PC-9 (cell line): ENCODE data around the gene CPNE1. TPM values are rescaled to one million over a fixed set of nuclear protein-coding genes. Genes with fewer than 3 reads are reported as not detected.
"Not testable (repeated sequence)": the region's sequence is repeated elsewhere in the genome, so short reads cannot be mapped to it uniquely, and the experiment has no call there.

ENCODE experiments used
- Bru-seq: library from RNA; stranded (reverse); fragments of 400-500 nt; gene quantifications from one replicate; lab custom pipeline; 2021; lab: Mats Ljungman, UMichigan
- BruChase-seq, 2 experiments: library from RNA; stranded (reverse); fragments of 400-500 nt; gene quantifications; one replicate each; lab custom pipeline; 2021; lab: Mats Ljungman, UMichigan
- BruUV-seq: library from RNA; stranded (reverse); fragments of 400-500 nt; replicated peaks from 2 replicates; lab custom pipeline; 2021; lab: Mats Ljungman, UMichigan
- CTCF ChIA-PET: fragments of 300-600 bp; sonication (Branson Sonifier 250); formaldehyde crosslinking; loops from one replicate; lab custom pipeline; 2022; ENCODE audit warnings: antibody characterized with exemption; lab: Charles Lee
- POLR2A ChIA-PET: fragments of 300-600 bp; sonication (Branson Sonifier 250); formaldehyde crosslinking; loops from one replicate; lab custom pipeline; 2022; ENCODE audit warnings: antibody characterized with exemption; ENCODE audit not compliant: unreplicated experiment; lab: Charles Lee
- DNase-seq, 2 experiments: peaks; one replicate each; pipeline versions ENCODE4 v3.0.0 to v3.0.0-alpha.2; 2015 to 2022; ENCODE audit warnings: mixed read lengths in 1 of 2
- H2AFZ ChIP-seq: fragments of 200-600 bp; sonication (generic); 2 replicates; pipeline ENCODE4 v1.8.1; 2017; ENCODE audit warnings: antibody characterized with exemption
- H3F3A ChIP-seq: fragments of 200-600 bp; sonication (generic); 2 replicates; pipeline ENCODE4 v1.8.1; 2017; ENCODE audit warnings: antibody characterized with exemption, mild to moderate bottlenecking, low read depth; ENCODE audit not compliant: insufficient read depth
- H3K27ac ChIP-seq: fragments of 200-600 bp; sonication (generic); 2 replicates; pipeline ENCODE4 v1.6.1; 2016; ENCODE audit warnings: mixed run types
- H3K27me3 ChIP-seq: fragments of 200-600 bp; sonication (generic); 2 replicates; pipeline ENCODE4 v1.6.1; 2016; ENCODE audit warnings: low read depth, mixed run types; ENCODE audit not compliant: insufficient read depth
- H3K36me3 ChIP-seq: fragments of 200-600 bp; sonication (generic); 2 replicates; pipeline ENCODE4 v1.6.1; 2016; ENCODE audit warnings: low read depth, mixed run types
- H3K4me1 ChIP-seq: fragments of 200-600 bp; sonication (generic); replicated peaks from 2 replicates; pipeline ENCODE4 v1.6.1; 2016; ENCODE audit warnings: mixed run types; ENCODE audit not compliant: insufficient read depth
- H3K4me2 ChIP-seq: fragments of 200-600 bp; sonication (generic); 2 replicates; pipeline ENCODE4 v1.6.1; 2017; ENCODE audit warnings: mixed run types
- H3K4me3 ChIP-seq: fragments of 200-600 bp; sonication (generic); 2 replicates; pipeline ENCODE4 v1.6.1; 2016; ENCODE audit warnings: mixed run types
- H3K79me2 ChIP-seq: fragments of 200-600 bp; sonication (generic); 2 replicates; pipeline ENCODE4 v1.6.1; 2017; ENCODE audit warnings: low read depth, mixed run types
- H3K9me2 ChIP-seq: fragments of 200-600 bp; sonication (generic); 2 replicates; pipeline ENCODE4 v1.8.1; 2017; ENCODE audit warnings: mild to moderate bottlenecking; ENCODE audit not compliant: insufficient read depth
- H3K9me3 ChIP-seq: fragments of 200-600 bp; sonication (generic); 2 replicates; pipeline ENCODE4 v1.8.1; 2016; ENCODE audit warnings: low read depth; ENCODE audit not compliant: insufficient read depth
- H4K20me1 ChIP-seq: fragments of 200-600 bp; sonication (generic); 2 replicates; pipeline ENCODE4 v1.8.1; 2017; ENCODE audit not compliant: insufficient read depth
- EZH2 ChIP-seq: fragments of 200-600 bp; sonication (generic); IDR thresholded peaks from 2 replicates; pipeline ENCODE4 v1.8.0; 2017; ENCODE audit warnings: antibody characterized with exemption, low read depth
- intact Hi-C: fragments of 100-400 bp; cut with micrococcal nuclease; formaldehyde crosslinking; loops from one replicate; pipeline ENCODE4 v1.10.0; 2022; ENCODE audit not compliant: unreplicated experiment
- long read RNA-seq: library from polyadenylated mRNA; stranded (forward); transcript quantifications from one replicate; pipeline ENCODE4 v2.0.0, GENCODE V29; 2022
- total RNA-seq: library from RNA; stranded (reverse); gene quantifications from 2 replicates; pipeline ENCODE4 v1.2.3, GENCODE V29; 2021
- TF ChIP-seq, protein P1 (sequence below): fragments of 200-600 bp; sonication (generic); conservative IDR thresholded peaks from 2 replicates; pipeline ENCODE4 v1.6.1; 2017; ENCODE audit warnings: mixed run types, antibody characterized with exemption, mild to moderate bottlenecking, moderate library complexity

Gene CPNE1
- total RNA-seq (271 and 311 TPM in 2 replicates), Bru-seq, nascent RNA (percentile 87 among the genes with signal in this experiment), BruChase-seq, experiment 1, labeled RNA remaining after a 2-hour chase (percentile 99 among the genes with signal in this experiment), BruChase-seq, experiment 2, labeled RNA remaining after a 6-hour chase (percentile 98 among the genes with signal in this experiment)
- long read RNA-seq, transcript CPNE1-203 (16 exons, 1,695 nt): minor isoform, 6 of 229 reads
- long read RNA-seq, transcript CPNE1-204 (16 exons, 1,928 nt): major isoform, 56 of 229 reads
- long read RNA-seq, partial matches to known transcripts: 21 of 229 reads
- long read RNA-seq, other reads (novel, unspliced or antisense): 142 of 229 reads

DNA sequence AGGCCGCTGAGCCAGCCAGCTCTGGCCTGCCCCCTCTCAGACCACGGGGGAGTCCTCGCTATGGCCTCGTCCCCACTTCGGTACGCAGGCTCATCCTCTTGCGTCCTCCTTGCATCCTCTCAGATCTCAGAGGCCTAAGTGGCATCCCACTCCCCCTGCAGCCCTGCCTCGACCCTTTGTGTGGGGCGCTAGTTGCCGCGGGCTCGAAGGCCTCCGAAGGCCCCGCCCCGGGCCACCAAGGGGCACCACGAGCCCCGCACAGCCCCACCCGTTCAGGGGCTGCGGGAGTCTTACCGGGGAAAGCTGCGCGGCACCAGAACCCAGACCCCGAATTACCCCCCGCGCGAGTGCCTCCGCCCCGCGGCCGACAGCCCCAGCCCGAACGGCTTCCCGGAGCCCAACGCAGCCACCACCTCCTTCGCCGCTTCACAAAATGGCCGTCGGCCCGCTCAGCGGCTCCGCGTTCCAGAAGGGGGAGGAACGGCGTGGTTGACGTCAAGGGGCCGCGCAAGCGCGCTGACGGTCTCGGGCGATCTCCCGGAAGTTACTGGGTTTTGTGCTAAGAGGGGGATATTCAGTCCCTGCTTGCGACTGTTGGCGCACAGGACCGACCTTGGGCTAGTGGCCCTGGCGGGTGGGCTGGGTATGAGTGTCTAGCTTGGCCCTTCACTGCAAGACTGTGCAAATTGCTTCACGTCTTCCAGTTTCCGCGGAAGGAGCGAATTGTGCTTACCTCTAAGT is at the start of gene CPNE1, which contains the start of gene RBM12:
CPNE1 (minus strand) TSS at position 435 of the 741 bp plus-strand sequence. CDS start 31,977 bp downstream, outside the sequence.
RBM12 (minus strand) TSS at position 435 of the 741 bp plus-strand sequence. CDS start 9,578 bp downstream, outside the sequence.
- peaks cover 37% of the 10 kb centered on the region for H3K4me1 ChIP-seq
- CTCF ChIA-PET: interaction anchor here (0.5 to 0.9 kb wide), 4 partner anchors 46 to 361 kb away, joined by 3 to 7 read pairs (median 4); no protein-coding TSS in a partner anchor
- intact Hi-C loops: loop anchor here (5.0 kb wide), 2 partner anchors 78 to 97 kb away; partner anchors contain the start of gene RBM39
- no TSS peak for BruUV-seq
- peaks cover 16% of the 10 kb centered on the region for H3F3A ChIP-seq
- POLR2A ChIA-PET: interaction anchor here (0.5 to 1.0 kb wide), 3 partner anchors 49 to 290 kb away, joined by 3 to 22 read pairs (median 3); partner anchors contain the start of genes SCAND1 and SPAG4
- H4K20me1 ChIP-seq: peaks cover 46% of the 10 kb centered on the region
- H3K9me3 ChIP-seq: no peaks in the 10 kb centered on the region
- H3K4me2 ChIP-seq: peak within 1 kb of the TSS; percentile 87
- TF ChIP-seq EZH2: no peak
- TF ChIP-seq, protein P1, sequence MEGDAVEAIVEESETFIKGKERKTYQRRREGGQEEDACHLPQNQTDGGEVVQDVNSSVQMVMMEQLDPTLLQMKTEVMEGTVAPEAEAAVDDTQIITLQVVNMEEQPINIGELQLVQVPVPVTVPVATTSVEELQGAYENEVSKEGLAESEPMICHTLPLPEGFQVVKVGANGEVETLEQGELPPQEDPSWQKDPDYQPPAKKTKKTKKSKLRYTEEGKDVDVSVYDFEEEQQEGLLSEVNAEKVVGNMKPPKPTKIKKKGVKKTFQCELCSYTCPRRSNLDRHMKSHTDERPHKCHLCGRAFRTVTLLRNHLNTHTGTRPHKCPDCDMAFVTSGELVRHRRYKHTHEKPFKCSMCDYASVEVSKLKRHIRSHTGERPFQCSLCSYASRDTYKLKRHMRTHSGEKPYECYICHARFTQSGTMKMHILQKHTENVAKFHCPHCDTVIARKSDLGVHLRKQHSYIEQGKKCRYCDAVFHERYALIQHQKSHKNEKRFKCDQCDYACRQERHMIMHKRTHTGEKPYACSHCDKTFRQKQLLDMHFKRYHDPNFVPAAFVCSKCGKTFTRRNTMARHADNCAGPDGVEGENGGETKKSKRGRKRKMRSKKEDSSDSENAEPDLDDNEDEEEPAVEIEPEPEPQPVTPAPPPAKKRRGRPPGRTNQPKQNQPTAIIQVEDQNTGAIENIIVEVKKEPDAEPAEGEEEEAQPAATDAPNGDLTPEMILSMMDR: no peak
- peak within 1 kb of the TSS; percentile 86 for H3K27ac ChIP-seq
- peak within 1 kb of the TSS; percentile 97 for H2AFZ ChIP-seq
- H3K36me3 ChIP-seq: no peaks in the 10 kb centered on the region
- DNase-seq: peak; percentile 80 to 94
- H3K4me3 ChIP-seq: peak within 1 kb of the TSS; percentile 99
- peaks cover 51% of the 10 kb centered on the region for H3K79me2 ChIP-seq
- no peaks in the 10 kb centered on the region for H3K27me3 ChIP-seq
- H3K9me2 ChIP-seq: no peaks in the 10 kb centered on the region

DNA sequence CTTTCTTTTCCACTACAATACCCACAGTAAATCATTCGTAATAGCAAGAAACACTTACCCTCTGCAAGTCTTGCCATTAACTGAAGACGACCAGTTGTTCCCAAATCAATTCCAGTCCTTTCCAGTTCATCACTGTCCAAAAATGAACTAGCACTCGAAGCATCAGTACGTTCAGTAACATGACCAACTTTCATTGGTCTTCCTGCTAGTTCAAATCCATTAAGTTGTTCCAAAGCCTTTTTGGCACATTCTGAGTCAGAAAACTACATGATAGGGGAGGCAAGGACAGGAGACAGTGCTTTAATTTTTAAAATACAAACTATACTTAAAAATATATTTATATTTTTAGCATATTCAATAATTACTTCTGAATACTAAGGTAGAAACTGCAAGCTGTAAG is 49.4 kb upstream of the CPNE1 start:
- intact Hi-C loops: no loop called here
- Histone ChIP-seq H3K79me2 (peaks cover 80% of the 10 kb centered on the region), H3K27me3 (no peaks in the 10 kb centered on the region), H4K20me1 (peaks cover 94% of the 10 kb centered on the region), H2AFZ (no peak overlapping the region), H3K9me2 (no peaks in the 10 kb centered on the region), H3K4me2 (no peak overlapping the region), H3F3A (peaks cover 95% of the 10 kb centered on the region), H3K4me1 (no peaks in the 10 kb centered on the region), H3K9me3 (no peaks in the 10 kb centered on the region), H3K27ac (no peak overlapping the region), H3K4me3 (no peak overlapping the region), H3K36me3 (peaks cover 81% of the 10 kb centered on the region)
- CTCF ChIA-PET: interaction anchor here (0.7 to 0.8 kb wide), 2 partner anchors 61 to 172 kb away, joined by 12 to 30 read pairs; no protein-coding TSS in a partner anchor
- TF ChIP-seq, protein P1: no peak
- TF ChIP-seq EZH2: no peak
- POLR2A ChIA-PET: interaction anchor here (0.6 kb wide), 2 partner anchors 28 to 37 kb away, joined by 3 read pairs; partner anchors contain the start of gene RBM39
- DNase-seq: no peak
- no TSS peak for BruUV-seq

DNA sequence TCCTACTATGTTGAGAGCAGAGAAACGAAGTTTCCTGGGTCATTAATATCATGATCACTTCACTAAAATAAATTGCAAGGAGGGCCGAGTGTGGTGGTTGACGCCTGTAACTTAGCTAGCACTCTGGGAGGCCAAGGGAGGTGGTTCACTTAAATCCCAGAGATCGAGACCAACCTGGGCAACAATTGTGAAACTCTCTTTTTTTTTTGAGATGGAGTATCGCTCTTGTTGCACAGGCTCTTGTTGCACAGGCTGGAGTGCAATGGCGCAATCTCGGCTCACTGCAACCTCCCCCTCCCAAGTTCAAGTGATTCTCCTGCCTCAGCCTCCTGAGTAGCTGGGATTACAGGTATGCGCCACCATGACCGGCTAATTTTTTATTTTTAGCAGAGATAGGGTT is 48.4 kb upstream of the CPNE1 start:
- peaks cover 94% of the 10 kb centered on the region for H4K20me1 ChIP-seq
- CTCF ChIA-PET: not testable (repeated sequence)

More for the DNA sequence above, 48.4 kb upstream of the CPNE1 start:
- H3K27ac ChIP-seq, H3K4me3 ChIP-seq, DNase-seq, H2AFZ ChIP-seq, H3K27me3 ChIP-seq, H3K4me1 ChIP-seq, H3K4me2 ChIP-seq, H3K9me2 ChIP-seq, intact Hi-C loops, H3K9me3 ChIP-seq: not testable (repeated sequence)
- peaks cover 84% of the 10 kb centered on the region for H3K36me3 ChIP-seq
- BruUV-seq: TSS peak; percentile 9
- H3K79me2 ChIP-seq: peaks cover 83% of the 10 kb centered on the region
- POLR2A ChIA-PET: interaction anchor here (0.6 to 0.7 kb wide), 2 partner anchors 194 to 434 kb away, joined by 4 to 5 read pairs; no protein-coding TSS in a partner anchor
- H3F3A ChIP-seq: peaks cover 95% of the 10 kb centered on the region
